NCI-H82 (cell line): Measurements from ENCODE around the gene MACROD1.

Experiments
- DNase-seq: peaks from one replicate; lab custom pipeline; 2025; lab: John Stamatoyannopoulos, UW

Gene MACROD1

DNA sequence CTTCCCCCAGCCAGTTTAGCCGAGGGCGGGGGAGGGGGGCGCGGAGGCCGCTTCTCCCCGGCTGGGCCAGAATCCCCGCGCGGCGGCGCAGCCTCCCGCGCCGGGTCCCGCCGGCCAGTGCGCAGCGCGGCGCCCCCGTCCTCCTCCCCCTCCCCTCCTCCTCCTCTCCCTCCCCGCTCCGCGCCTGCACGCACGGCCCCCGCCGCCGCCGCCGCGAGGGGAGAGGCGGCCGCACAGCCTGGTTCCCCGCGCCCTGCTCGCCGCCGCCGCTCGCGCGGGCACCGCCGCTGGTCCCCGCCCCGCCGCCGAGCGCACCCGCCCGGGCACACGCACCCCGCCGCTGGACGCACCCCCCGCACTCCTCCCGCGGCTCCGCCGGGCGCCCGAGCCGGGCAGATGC is 130.3 kb downstream of the MACROD1 start, which contains the start of gene FLRT1:
TSS of gene FLRT1 (plus strand) at position 356 of the 400 bp plus-strand sequence. CDS start 80,337 bp downstream, outside the sequence.
- DNase-seq, result peak; percentile 45

- no peak for DNase-seq
Observed at GRCh38 chr11:64035081-64035524, 130.8 kb downstream of the MACROD1 start.

DNA sequence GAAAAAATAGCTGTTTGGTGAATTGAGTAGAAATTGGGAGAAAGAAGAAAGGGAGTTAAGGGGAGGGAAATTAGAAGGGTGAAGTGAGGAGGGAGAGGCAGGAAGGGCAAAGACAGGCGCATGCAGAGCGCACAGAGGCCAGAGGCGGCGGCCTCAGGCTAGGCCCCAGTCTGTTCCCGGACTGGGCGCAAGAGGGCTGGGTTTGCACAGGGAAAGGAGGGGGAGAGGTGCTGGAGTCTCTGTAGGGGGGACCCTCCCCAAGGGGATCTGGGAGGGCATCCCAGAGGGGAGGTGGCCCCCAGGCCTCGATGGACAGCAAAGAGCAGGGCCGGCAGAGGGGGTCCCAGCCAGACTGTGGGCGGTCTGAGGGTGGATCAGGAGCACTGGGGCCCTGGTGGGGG is 131.5 kb downstream of the MACROD1 start:
- no peak for DNase-seq

GRCh38 chr11:64032050-64032449 is 133.9 kb downstream of the MACROD1 start:
- no peak for DNase-seq

- DNase-seq, result no peak
Observed at GRCh38 chr11:64031001-64031400, 134.9 kb downstream of the MACROD1 start.

- DNase-seq, result no peak
Observed at GRCh38 chr11:64029773-64030172, 136.1 kb downstream of the MACROD1 start.

- DNase-seq, result peak; percentile 74
Observed at GRCh38 chr11:64028398-64029115, 137.4 kb downstream of the MACROD1 start.

DNA sequence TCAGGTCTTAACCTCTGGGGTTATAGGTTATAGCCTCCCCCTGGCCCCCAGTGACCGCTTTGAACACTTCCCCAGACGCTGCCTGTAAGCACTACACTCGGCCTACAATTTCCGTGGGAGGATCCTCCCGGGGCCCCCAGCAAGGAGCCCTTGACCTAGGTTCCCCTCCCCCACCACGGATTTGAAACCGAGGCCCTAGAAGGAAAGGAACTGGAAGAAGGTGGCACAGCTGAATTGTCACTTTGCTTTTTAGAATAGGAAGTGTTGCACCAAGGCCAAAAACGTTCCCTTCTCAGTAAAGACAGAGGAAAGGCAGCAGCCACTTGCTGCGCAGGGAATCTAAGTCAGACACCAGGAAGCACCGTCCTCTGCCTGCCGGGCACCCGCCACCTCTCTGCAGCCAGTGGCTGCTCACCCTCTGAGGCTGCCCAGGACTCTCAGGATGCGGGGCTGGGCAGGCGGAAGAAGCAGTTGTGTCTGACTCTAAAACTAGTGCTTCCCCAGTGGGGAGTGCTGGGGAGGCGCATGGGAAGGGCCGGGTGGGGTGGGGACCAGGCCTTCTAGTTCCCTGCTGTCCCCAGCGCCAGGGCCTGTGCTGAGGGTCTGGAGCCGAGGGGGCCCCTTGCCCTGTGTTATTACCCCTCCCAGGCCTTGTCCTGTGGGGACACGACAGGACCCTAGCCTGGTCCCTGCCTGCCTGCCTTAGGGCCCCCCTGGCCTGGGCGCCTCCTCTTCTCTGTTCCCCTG is 138.1 kb downstream of the MACROD1 start:
- DNase-seq, result no peak

- DNase-seq, result no peak
Observed at GRCh38 chr11:64026575-64027205, 139.2 kb downstream of the MACROD1 start.

- DNase-seq, result peak; percentile 19
Observed at GRCh38 chr11:64025205-64025604, 140.7 kb downstream of the MACROD1 start.

DNA sequence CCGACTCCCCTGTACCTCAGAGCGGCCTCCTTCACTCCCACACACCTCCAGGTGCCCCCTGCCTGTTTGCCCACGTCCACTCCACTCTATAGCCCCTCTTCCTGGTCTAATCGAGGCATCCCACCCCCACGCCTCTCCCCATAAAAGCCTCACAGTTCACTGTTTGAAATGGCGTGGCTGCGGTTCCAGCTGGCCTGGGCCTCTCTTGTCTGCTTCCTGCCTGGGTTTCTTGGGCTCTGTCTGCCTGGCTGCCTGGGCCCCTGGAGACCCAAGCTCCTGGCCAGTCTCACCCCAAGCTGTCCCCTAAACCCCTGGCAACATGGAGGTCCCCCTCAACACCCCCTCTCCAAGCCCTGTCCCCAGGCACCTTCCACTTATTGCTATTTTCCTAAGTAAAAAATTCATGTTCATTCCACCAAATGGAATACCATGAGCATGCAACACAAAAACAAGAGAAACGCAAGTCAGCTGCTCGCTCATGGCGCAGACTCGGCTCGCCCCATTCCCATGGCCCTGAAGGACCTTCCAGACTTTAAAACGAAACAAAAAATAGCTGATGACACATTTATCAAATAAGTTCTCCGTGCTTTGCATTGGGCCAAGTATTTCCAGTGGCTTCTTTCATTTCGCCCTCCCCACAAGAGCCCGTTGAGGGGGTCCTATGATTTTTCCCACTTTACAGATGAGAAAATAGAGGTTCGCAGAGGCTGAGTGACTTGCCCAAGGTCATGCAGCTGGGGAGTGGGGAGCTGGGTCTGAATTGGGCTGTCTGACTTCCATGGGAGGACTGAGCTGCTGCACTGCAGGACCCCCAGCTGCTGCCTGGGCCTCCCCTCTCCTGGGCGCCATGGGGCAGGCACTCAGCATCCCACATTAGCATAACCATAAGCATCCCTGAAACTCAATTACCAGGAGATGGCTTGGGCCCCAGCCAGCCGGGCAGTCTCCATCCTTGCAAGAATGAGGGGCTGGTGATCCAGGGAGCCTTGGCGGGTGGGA is 141.9 kb downstream of the MACROD1 start:
- no peak for DNase-seq

GRCh38 chr11:64022125-64022784 is 143.7 kb downstream of the MACROD1 start:
- no peak for DNase-seq

DNA sequence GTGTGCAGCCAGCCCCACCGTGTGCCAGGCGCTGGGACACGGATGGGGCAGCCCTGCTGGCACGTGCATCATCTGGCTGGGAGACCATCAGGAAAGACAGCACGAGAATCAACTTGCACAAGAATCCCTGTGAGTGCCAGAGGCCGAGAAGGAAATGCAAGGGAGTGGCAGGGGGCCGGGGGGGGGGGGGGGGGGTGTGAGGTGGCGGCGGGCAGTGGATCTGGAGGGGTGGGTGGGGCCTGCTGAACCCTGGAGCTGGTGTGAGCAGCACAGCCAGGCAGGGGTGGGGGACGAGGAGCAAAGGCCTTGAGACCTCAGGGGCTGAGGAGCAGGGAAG is 144.2 kb downstream of the MACROD1 start:
- no peak for DNase-seq

- no peak for DNase-seq
Observed at GRCh38 chr11:64020976-64021756, 144.7 kb downstream of the MACROD1 start.

GRCh38 chr11:64019106-64020037 is 146.5 kb downstream of the MACROD1 start:
- DNase-seq, result no peak

GRCh38 chr11:64018310-64018709 is 147.6 kb downstream of the MACROD1 start:
- DNase-seq, result no peak

DNA sequence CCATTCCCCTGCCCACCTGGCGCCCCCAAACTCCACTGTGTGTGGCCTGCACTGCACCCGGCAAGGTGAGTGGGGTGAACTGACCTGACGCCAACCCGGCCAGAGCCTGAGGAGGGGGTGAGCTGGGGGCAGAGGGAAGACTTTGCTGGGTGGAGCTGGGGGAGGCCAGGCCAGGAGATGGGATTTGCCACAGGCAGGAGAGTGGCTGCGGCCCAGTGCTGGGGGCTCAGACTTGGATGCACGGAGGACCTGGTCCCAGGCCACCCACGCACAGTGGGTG is 148.0 kb downstream of the MACROD1 start:
- no peak for DNase-seq

- no peak for DNase-seq
Observed at GRCh38 chr11:64015935-64016845, 149.7 kb downstream of the MACROD1 start.
